ENCODE results near the gene OR2J2.
"Not testable (repeated sequence)": the region's sequence is repeated elsewhere in the genome, so short reads cannot be mapped to it uniquely, and the experiment has no call there.

The OR2J2 gene

DNA sequence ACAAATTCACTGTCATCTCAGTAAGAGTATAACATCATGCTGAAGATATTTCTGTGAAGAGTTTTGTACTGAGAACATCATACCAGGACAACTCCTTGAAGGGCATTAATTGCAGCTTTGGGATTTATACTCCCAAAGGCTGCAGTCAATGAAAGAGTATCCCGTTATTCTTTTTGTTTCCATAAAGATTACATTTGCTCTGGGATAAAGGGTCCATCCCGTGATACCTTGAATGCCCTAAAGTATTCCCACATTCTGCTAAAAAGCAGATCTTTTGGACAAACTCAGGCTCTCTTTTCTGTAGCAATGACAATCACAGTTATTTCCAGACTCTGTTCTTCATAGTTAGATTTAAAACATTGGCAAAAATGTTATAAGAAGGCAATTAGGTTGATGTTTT, at the start of gene OR2J2:
Gene OR2J2 (plus strand): TSS at position 301 of the 400 bp plus-strand sequence. CDS start 2,729 bp downstream, outside the sequence.
- H3K4me2 ChIP-seq; H3K27me3 ChIP-seq (ENCODE audit: insufficient read depth, low read depth); H3K79me2 ChIP-seq (ENCODE audit: insufficient read depth, low read depth); H2AFZ ChIP-seq (ENCODE audit: low read depth); H3K4me1 ChIP-seq (ENCODE audit: low read depth, poor library complexity, severe bottlenecking); H3K36me3 ChIP-seq (ENCODE audit: insufficient read depth); H3K4me3 ChIP-seq (IDR thresholded peaks at IDR 0.05; ENCODE audit: insufficient read depth, low read depth, low read length); H3K9ac ChIP-seq; H4K20me1 ChIP-seq (ENCODE audit: insufficient read depth); H3K27ac ChIP-seq: not testable (repeated sequence)

- no peak overlapping the region for H3K4me2 ChIP-seq
- no peak overlapping the region for H2AFZ ChIP-seq (ENCODE audit: low read depth)
- no peak overlapping the region for H3K27ac ChIP-seq
- no peak overlapping the region for H3K9ac ChIP-seq
- H4K20me1 ChIP-seq (ENCODE audit: insufficient read depth) = no peaks in the 10 kb centered on the region
- no peaks in the 10 kb centered on the region for H3K27me3 ChIP-seq (ENCODE audit: insufficient read depth, low read depth)
- H3K4me3 ChIP-seq (IDR thresholded peaks at IDR 0.05; ENCODE audit: insufficient read depth, low read depth, low read length) = no peak overlapping the region
- TF ChIP-seq, protein P1, sequence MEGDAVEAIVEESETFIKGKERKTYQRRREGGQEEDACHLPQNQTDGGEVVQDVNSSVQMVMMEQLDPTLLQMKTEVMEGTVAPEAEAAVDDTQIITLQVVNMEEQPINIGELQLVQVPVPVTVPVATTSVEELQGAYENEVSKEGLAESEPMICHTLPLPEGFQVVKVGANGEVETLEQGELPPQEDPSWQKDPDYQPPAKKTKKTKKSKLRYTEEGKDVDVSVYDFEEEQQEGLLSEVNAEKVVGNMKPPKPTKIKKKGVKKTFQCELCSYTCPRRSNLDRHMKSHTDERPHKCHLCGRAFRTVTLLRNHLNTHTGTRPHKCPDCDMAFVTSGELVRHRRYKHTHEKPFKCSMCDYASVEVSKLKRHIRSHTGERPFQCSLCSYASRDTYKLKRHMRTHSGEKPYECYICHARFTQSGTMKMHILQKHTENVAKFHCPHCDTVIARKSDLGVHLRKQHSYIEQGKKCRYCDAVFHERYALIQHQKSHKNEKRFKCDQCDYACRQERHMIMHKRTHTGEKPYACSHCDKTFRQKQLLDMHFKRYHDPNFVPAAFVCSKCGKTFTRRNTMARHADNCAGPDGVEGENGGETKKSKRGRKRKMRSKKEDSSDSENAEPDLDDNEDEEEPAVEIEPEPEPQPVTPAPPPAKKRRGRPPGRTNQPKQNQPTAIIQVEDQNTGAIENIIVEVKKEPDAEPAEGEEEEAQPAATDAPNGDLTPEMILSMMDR (conservative IDR thresholded peaks at IDR 0.05; ENCODE audit: low read depth, low read length) = no peak
- no peaks in the 10 kb centered on the region for H3K4me1 ChIP-seq (ENCODE audit: low read depth, poor library complexity, severe bottlenecking)
- H3K36me3 ChIP-seq (ENCODE audit: insufficient read depth) = no peaks in the 10 kb centered on the region
- no peaks in the 10 kb centered on the region for H3K79me2 ChIP-seq (ENCODE audit: insufficient read depth, low read depth)
Measured at GRCh38 chr6:29129326-29130012, 41.2 kb upstream of the OR2J2 start.

DNA sequence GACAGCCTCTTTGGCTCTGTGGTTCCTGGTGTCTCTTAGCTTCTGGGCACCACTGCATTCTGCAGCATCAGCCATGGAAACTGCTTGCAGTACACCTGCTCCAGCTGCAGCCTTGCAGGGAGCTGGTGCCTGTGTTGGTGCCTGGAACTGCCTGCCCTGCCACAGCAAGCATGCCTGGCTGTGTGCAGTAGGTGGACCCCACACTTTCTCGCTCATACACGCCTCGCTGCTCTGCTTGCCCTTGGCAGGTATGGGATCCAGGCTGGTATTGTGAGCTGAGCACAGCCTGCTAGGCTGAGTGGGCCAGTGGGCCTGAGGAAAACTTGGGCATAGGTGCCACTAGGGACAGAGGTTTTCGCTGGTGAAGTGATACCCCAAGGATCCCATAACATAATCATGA, 40.1 kb upstream of the OR2J2 start:
- Histone ChIP-seq H4K20me1 (ENCODE audit: insufficient read depth) (no peaks in the 10 kb centered on the region), H2AFZ (ENCODE audit: low read depth) (no peak overlapping the region), H3K4me2 (no peak overlapping the region), H3K27ac (no peak overlapping the region), H3K4me1 (ENCODE audit: low read depth, poor library complexity, severe bottlenecking) (no peaks in the 10 kb centered on the region), H3K79me2 (ENCODE audit: insufficient read depth, low read depth) (no peaks in the 10 kb centered on the region), H3K4me3 (IDR thresholded peaks at IDR 0.05; ENCODE audit: insufficient read depth, low read depth, low read length) (no peak overlapping the region), H3K36me3 (ENCODE audit: insufficient read depth) (no peaks in the 10 kb centered on the region), H3K27me3 (ENCODE audit: insufficient read depth, low read depth) (no peaks in the 10 kb centered on the region), H3K9ac (no peak overlapping the region)
- TF ChIP-seq, protein P1 (conservative IDR thresholded peaks at IDR 0.05; ENCODE audit: low read depth, low read length) = no peak

- Histone ChIP-seq H3K4me1 (ENCODE audit: low read depth, poor library complexity, severe bottlenecking) (no peaks in the 10 kb centered on the region), H4K20me1 (ENCODE audit: insufficient read depth) (no peaks in the 10 kb centered on the region), H2AFZ (ENCODE audit: low read depth) (no peak overlapping the region), H3K36me3 (ENCODE audit: insufficient read depth) (no peaks in the 10 kb centered on the region), H3K4me3 (IDR thresholded peaks at IDR 0.05; ENCODE audit: insufficient read depth, low read depth, low read length) (no peak overlapping the region), H3K9ac (no peak overlapping the region), H3K27ac (no peak overlapping the region), H3K27me3 (ENCODE audit: insufficient read depth, low read depth) (no peaks in the 10 kb centered on the region), H3K79me2 (ENCODE audit: insufficient read depth, low read depth) (no peaks in the 10 kb centered on the region), H3K4me2 (no peak overlapping the region)
- TF ChIP-seq, protein P1 (conservative IDR thresholded peaks at IDR 0.05; ENCODE audit: low read depth, low read length) = no peak
Measured at GRCh38 chr6:29131691-29132090, 39.0 kb upstream of the OR2J2 start.

- no peak overlapping the region for H3K9ac ChIP-seq
- H3K27ac ChIP-seq = no peak overlapping the region
- no peaks in the 10 kb centered on the region for H3K27me3 ChIP-seq (ENCODE audit: insufficient read depth, low read depth)
- H3K4me3 ChIP-seq (IDR thresholded peaks at IDR 0.05; ENCODE audit: insufficient read depth, low read depth, low read length) = no peak overlapping the region
- no peak overlapping the region for H2AFZ ChIP-seq (ENCODE audit: low read depth)
- no peak overlapping the region for H3K4me2 ChIP-seq
- H3K36me3 ChIP-seq (ENCODE audit: insufficient read depth) = no peaks in the 10 kb centered on the region
- H3K79me2 ChIP-seq (ENCODE audit: insufficient read depth, low read depth) = no peaks in the 10 kb centered on the region
- TF ChIP-seq, protein P1 (conservative IDR thresholded peaks at IDR 0.05; ENCODE audit: low read depth, low read length) = no peak
- no peaks in the 10 kb centered on the region for H3K4me1 ChIP-seq (ENCODE audit: low read depth, poor library complexity, severe bottlenecking)
- no peaks in the 10 kb centered on the region for H4K20me1 ChIP-seq (ENCODE audit: insufficient read depth)
Measured at GRCh38 chr6:29137724-29138123, 33.0 kb upstream of the OR2J2 start.
